ENCODE results near the gene PTPA. TPM values are rescaled to one million over a fixed set of nuclear protein-coding genes. Genes with fewer than 3 reads are reported as not detected.
A peak's percentile ranks its signal among the peaks of the same experiment; 100 is the strongest.

The PTPA gene
- total RNA-seq (10 to 100 TPM; 51.3 to 71.5 (median 65.5) TPM), total RNA-seq (13.4 to 80.9 (median 43.9) reads per million in 29 experiments)
- 53.2 TPM for total RNA-seq (2013)

- Histone ChIP-seq H3K27ac (ENCODE audit: low read length) (peak within 1 kb of the TSS; percentile 93), H3K9me3 (no peaks in the 10 kb centered on the region), H3K27me3 (replicated peaks in 1 of 2; ENCODE audit: control insufficient read depth in 2 of 2, extremely low read depth in 1 of 2, insufficient read depth in 2 of 2, low read length in 1 of 2) (no peaks in the 10 kb centered on the region), H3K4me3 (ENCODE audit: control insufficient read depth in 1 of 2, extremely low read depth in 1 of 2, low read length in 1 of 2) (peak within 1 kb of the TSS; percentile 62 to 95), H3K36me3 (ENCODE audit: control insufficient read depth in 2 of 2, extremely low read depth in 1 of 2, insufficient read depth in 1 of 2, low read length in 1 of 2) (no peaks in the 10 kb centered on the region), H3K4me1 (ENCODE audit: control insufficient read depth in 1 of 2, extremely low read depth in 1 of 2, insufficient read depth in 2 of 2, low read length in 2 of 2) (peaks cover 3 to 27% of the 10 kb centered on the region in 2 experiments)
- Mint-ChIP-seq H3K27me3 (no peaks in the 10 kb centered on the region), H3K27ac (peak within 1 kb of the TSS; percentile 93 to 96), H3K4me1 (peaks cover 29 to 45% (median 38%) of the 10 kb centered on the region in 3 donors), H3K4me3 (peak within 1 kb of the TSS; percentile 85 to 96 (median 92)), H3K9me3 (no peaks in the 10 kb centered on the region), H3K36me3 (peaks cover 3% of the 10 kb centered on the region)
- whole genome bisulfite sequencing (ENCODE audit: insufficient coverage) = under 1% methylated on average over 60 of the region's 77 CpGs
- peak; percentile 81 to 97 (median 93) for DNase-seq
- peak; percentile 87 to 90 (median 90) for ATAC-seq (replicated peaks in 1 of 4)
- ChIA-PET POLR2A (interaction anchor here in 1 of 2 donors (0.6 to 1.0 kb wide), 3 partner anchors 45 to 125 kb away, joined by 3 to 5 read pairs (median 4); partner anchors contain the start of gene SH3GLB2), CTCF (interaction anchor here (0.6 to 0.8 kb wide), 3 partner anchors 21 to 425 kb away, joined by 3 to 6 read pairs (median 6); no protein-coding TSS in a partner anchor)
Observed at GRCh38 chr9:129110740-129111527, at the start of gene PTPA, which contains the start of gene CRAT. PTPA (plus strand) TSS chr9:129111415; CDS start chr9:129111601, 186 bp downstream. CRAT (minus strand) TSS chr9:129110793; CDS start chr9:129110509, 284 bp downstream.

DNA sequence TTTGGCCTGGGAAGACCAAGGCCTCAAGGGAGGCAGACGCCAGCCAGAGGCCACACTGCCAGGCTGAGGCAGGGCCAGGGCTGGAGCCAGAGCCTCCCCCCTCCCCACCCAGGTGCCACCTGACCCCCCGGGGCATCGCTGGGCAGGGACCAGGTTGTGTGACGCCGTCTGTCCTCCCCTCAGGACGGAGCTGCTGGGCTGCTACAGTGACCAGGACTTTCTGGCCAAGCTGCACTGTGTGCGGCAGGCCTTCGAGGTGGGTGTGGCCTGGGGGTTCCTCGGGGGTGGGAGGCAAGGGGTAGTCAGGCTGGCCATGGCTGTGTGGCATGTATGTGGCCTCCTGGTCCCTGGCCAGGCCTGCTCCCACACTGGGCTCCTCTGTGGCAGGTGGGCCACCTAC lies 48.2 kb upstream of the PTPA start:
- H3K4me3 ChIP-seq (ENCODE audit: control insufficient read depth in 1 of 2, extremely low read depth in 1 of 2, low read length in 1 of 2) = no peak overlapping the region
- no peaks in the 10 kb centered on the region for H3K27me3 ChIP-seq (replicated peaks in 1 of 2; ENCODE audit: control insufficient read depth in 2 of 2, extremely low read depth in 1 of 2, insufficient read depth in 2 of 2, low read length in 1 of 2)
- peaks cover 18% of the 10 kb centered on the region for H3K36me3 Mint-ChIP-seq
- H3K27ac Mint-ChIP-seq = no peak overlapping the region
- no peak for ATAC-seq (replicated peaks in 1 of 4)
- H3K27me3 Mint-ChIP-seq = no peaks in the 10 kb centered on the region
- no peak overlapping the region for H3K4me3 Mint-ChIP-seq
- H3K9me3 Mint-ChIP-seq = no peaks in the 10 kb centered on the region
- H3K36me3 ChIP-seq (ENCODE audit: control insufficient read depth in 2 of 2, extremely low read depth in 1 of 2, insufficient read depth in 1 of 2, low read length in 1 of 2) = peaks cover 24 to 64% of the 10 kb centered on the region in 2 donors
- no peaks in the 10 kb centered on the region for H3K9me3 ChIP-seq
- CTCF ChIA-PET = no interaction called here
- peaks cover under 1% of the 10 kb centered on the region in 3 donors for H3K4me1 Mint-ChIP-seq
- WGBS (ENCODE audit: insufficient coverage) = 100% methylated on average over 1 of the region's 9 CpGs
- no peak for DNase-seq
- POLR2A ChIA-PET = interaction anchor here in 1 of 2 donors (0.5 kb wide), 1 partner anchor 129 kb away, joined by 4 read pairs; no protein-coding TSS in a partner anchor
- H3K4me1 ChIP-seq (ENCODE audit: control insufficient read depth in 1 of 2, extremely low read depth in 1 of 2, insufficient read depth in 2 of 2, low read length in 2 of 2) = peaks cover 0 to 6% of the 10 kb centered on the region in 2 experiments
- no peak overlapping the region for H3K27ac ChIP-seq (ENCODE audit: low read length)

DNA sequence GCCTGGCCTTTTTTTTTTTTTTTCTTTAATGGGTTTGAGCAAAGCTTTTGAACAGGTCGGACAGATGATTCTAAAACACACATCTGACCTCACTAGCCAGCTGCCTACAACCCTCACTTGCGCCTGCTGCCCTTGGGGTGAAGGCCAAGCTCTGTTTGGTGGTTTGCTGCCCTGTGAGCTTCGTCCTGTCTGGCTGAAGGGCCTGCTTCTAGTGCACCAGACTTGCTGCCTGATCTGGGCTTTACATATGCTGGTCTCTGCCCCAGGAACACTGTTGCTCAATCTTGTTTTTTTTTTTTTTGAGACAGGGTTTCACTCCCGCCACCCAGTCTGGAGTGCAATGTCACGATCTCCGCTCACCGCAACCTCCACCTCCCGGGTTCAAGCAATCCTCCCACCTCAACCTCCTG lies 46.7 kb upstream of the PTPA start:
- POLR2A ChIA-PET = no interaction called here
- no peak overlapping the region for H3K4me3 ChIP-seq (ENCODE audit: control insufficient read depth in 1 of 2, extremely low read depth in 1 of 2, low read length in 1 of 2)
- peaks cover 8 to 21% of the 10 kb centered on the region in 2 experiments for H3K4me1 ChIP-seq (ENCODE audit: control insufficient read depth in 1 of 2, extremely low read depth in 1 of 2, insufficient read depth in 2 of 2, low read length in 2 of 2)
- Mint-ChIP-seq H3K4me1 (peaks cover 14 to 15% (median 15%) of the 10 kb centered on the region in 3 donors), H3K9me3 (no peaks in the 10 kb centered on the region), H3K27me3 (no peaks in the 10 kb centered on the region), H3K36me3 (peaks cover 12% of the 10 kb centered on the region), H3K27ac (no peak overlapping the region), H3K4me3 (no peak overlapping the region)
- DNase-seq (no peak), ATAC-seq (replicated peaks in 1 of 4) (no peak)
- 97% methylated on average over 7 of the region's 8 CpGs for WGBS (ENCODE audit: insufficient coverage)
- no peaks in the 10 kb centered on the region for H3K27me3 ChIP-seq (replicated peaks in 1 of 2; ENCODE audit: control insufficient read depth in 2 of 2, extremely low read depth in 1 of 2, insufficient read depth in 2 of 2, low read length in 1 of 2)
- H3K36me3 ChIP-seq (ENCODE audit: control insufficient read depth in 2 of 2, extremely low read depth in 1 of 2, insufficient read depth in 1 of 2, low read length in 1 of 2) = peaks cover 12 to 57% of the 10 kb centered on the region in 2 donors
- no peak overlapping the region for H3K27ac ChIP-seq (ENCODE audit: low read length)
- CTCF ChIA-PET = interaction anchor here in 1 of 2 donors (0.7 kb wide), 1 partner anchor 222 kb away, joined by 3 read pairs; no protein-coding TSS in a partner anchor
- H3K9me3 ChIP-seq = no peaks in the 10 kb centered on the region

DNA sequence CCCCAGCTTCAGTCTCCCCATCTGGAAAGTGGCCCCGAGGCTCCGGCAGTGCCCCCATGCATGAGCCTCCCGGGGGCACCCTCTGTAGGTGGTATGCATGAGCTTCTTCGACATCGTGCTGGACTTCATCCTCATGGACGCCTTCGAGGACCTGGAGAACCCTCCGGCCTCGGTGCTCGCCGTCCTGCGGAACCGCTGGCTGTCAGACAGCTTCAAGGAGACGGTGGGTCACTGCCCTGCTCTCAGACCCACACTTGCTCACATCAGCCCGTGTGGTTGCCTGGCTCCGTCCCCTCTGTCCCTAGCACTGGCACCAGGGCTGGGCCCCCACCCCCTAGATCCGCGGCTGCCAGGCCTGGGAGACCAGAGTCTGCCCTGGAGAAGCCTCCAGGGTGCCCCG lies 43.1 kb upstream of the PTPA start:
- CTCF ChIA-PET = no interaction called here

DNA sequence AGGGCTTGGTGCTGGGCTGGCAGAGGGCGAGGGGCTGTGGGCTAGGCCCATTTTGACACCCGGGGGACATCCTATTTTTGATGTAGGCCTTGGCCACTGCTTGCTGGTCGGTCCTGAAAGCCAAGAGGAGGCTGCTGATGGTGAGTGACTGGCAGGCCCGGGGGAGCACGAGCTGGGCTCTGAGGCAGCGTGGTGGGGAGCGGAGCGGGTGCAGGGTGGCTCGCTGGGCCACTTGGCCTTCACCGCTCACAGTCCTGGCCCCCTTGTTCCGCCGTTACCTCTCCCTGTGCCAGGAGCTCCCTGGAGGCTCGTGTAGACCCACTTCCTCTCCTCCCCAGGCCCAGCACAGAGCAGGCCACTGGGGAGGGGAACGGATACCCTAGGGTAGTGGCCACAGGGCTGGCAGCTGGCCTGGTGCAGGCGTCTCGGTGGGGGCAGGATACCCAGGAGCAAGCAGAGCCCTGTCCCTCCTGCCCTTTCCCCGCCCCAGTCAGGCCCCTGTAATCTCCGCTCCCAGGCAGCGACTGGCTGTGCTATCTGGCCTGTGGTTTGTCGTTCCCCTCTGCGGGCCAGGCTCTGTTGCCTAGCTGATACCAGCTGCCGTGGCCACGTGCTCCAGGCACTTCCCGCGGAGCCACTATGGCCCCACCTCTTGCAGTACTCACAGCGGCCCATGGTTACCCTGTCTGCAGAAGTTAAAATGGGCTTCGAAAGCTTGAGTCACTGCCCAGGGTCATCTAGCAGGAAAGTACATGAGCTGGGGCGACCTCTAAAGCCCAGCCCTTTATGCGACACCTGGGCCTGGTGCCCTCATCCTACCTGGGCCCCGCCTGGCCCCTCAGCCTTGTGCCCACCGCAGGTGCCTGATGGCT lies 42.0 kb upstream of the PTPA start:
- ChIA-PET POLR2A (no interaction called here), CTCF (no interaction called here)
- Histone ChIP-seq H3K36me3 (ENCODE audit: control insufficient read depth in 2 of 2, extremely low read depth in 1 of 2, insufficient read depth in 1 of 2, low read length in 1 of 2) (peaks cover 0 to 30% of the 10 kb centered on the region in 2 donors), H3K9me3 (no peaks in the 10 kb centered on the region), H3K27ac (ENCODE audit: low read length) (peak overlapping the region; percentile 73), H3K27me3 (replicated peaks in 1 of 2; ENCODE audit: control insufficient read depth in 2 of 2, extremely low read depth in 1 of 2, insufficient read depth in 2 of 2, low read length in 1 of 2) (no peaks in the 10 kb centered on the region), H3K4me1 (ENCODE audit: control insufficient read depth in 1 of 2, extremely low read depth in 1 of 2, insufficient read depth in 2 of 2, low read length in 2 of 2) (peaks cover 32 to 62% of the 10 kb centered on the region in 2 experiments), H3K4me3 (ENCODE audit: control insufficient read depth in 1 of 2, extremely low read depth in 1 of 2, low read length in 1 of 2) (peak overlapping the region; percentile 10 to 17)
- H3K4me1 Mint-ChIP-seq = peaks cover 29 to 48% (median 38%) of the 10 kb centered on the region in 3 donors
- no peaks in the 10 kb centered on the region for H3K9me3 Mint-ChIP-seq
- 41% methylated on average over 26 of the region's 31 CpGs for WGBS (ENCODE audit: insufficient coverage)
- H3K36me3 Mint-ChIP-seq = peaks cover 3% of the 10 kb centered on the region
- no peaks in the 10 kb centered on the region for H3K27me3 Mint-ChIP-seq
- H3K27ac Mint-ChIP-seq = peak overlapping the region; percentile 88 to 93
- peak; percentile 34 to 79 (median 59) for DNase-seq
- peak; percentile 89 to 95 (median 92) for ATAC-seq (replicated peaks in 1 of 4)
- H3K4me3 Mint-ChIP-seq = peak overlapping the region; percentile 6 to 75 (median 32)

More for the DNA sequence above, 43.1 kb upstream of the PTPA start:
- no peaks in the 10 kb centered on the region for H3K9me3 Mint-ChIP-seq
- no peak for ATAC-seq (replicated peaks in 1 of 4)
- peaks cover 8% of the 10 kb centered on the region for H3K36me3 Mint-ChIP-seq
- H3K4me1 Mint-ChIP-seq = peaks cover 23 to 41% (median 33%) of the 10 kb centered on the region in 3 donors
- Histone ChIP-seq H3K9me3 (no peaks in the 10 kb centered on the region), H3K36me3 (ENCODE audit: control insufficient read depth in 2 of 2, extremely low read depth in 1 of 2, insufficient read depth in 1 of 2, low read length in 1 of 2) (peaks cover 5 to 37% of the 10 kb centered on the region in 2 donors), H3K27me3 (replicated peaks in 1 of 2; ENCODE audit: control insufficient read depth in 2 of 2, extremely low read depth in 1 of 2, insufficient read depth in 2 of 2, low read length in 1 of 2) (no peaks in the 10 kb centered on the region), H3K4me1 (ENCODE audit: control insufficient read depth in 1 of 2, extremely low read depth in 1 of 2, insufficient read depth in 2 of 2, low read length in 2 of 2) (peaks cover 31 to 55% of the 10 kb centered on the region in 2 experiments), H3K4me3 (ENCODE audit: control insufficient read depth in 1 of 2, extremely low read depth in 1 of 2, low read length in 1 of 2) (no peak overlapping the region), H3K27ac (ENCODE audit: low read length) (peak overlapping the region; percentile 73)
- H3K4me3 Mint-ChIP-seq = peak overlapping the region in 1 of 3 donors; percentile 75
- no peaks in the 10 kb centered on the region for H3K27me3 Mint-ChIP-seq
- peak overlapping the region; percentile 87 to 93 for H3K27ac Mint-ChIP-seq
- 97% methylated on average over 11 of the region's 19 CpGs for WGBS (ENCODE audit: insufficient coverage)
- no peak for DNase-seq
- POLR2A ChIA-PET = no interaction called here
